Measurements from ENCODE around the gene ZP1. TPM values are rescaled to one million over a fixed set of nuclear protein-coding genes. Genes with fewer than 3 reads are reported as not detected.

ZP1 gene
- total and polyA plus RNA-seq, 2 experiments from 2014 or later = not detected

DNA sequence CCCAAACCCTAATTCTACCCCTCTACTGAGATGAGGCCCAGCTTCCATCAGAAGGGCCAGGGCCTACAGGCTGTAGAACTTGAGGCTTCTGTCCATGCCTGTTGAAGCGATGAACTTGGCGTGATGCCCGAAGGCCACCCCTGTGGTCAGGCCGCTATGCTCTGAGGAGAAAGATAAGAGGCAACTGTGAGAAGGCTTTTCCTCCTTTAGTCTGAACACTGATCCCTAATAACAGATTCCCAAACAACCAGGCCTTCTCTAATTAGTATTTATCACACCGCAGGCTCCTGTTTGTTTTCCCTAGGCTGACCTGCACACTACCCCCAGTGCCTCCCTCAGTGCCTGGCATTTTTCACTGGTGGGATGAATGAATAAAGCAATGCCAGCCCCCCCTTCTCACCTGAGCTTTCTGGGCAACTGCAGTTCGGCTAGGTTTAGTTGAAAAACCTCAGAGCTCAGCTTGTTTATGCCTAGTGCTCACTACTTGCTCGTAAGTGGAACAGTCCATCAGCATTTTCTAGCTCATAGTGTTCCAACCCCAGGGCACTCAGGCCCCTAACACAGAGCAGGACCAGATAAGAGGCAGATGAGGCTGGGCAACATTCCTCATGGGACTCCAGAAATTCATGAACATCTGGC, 23.9 kb downstream of the ZP1 start:
- TF ChIP-seq, protein P1, sequence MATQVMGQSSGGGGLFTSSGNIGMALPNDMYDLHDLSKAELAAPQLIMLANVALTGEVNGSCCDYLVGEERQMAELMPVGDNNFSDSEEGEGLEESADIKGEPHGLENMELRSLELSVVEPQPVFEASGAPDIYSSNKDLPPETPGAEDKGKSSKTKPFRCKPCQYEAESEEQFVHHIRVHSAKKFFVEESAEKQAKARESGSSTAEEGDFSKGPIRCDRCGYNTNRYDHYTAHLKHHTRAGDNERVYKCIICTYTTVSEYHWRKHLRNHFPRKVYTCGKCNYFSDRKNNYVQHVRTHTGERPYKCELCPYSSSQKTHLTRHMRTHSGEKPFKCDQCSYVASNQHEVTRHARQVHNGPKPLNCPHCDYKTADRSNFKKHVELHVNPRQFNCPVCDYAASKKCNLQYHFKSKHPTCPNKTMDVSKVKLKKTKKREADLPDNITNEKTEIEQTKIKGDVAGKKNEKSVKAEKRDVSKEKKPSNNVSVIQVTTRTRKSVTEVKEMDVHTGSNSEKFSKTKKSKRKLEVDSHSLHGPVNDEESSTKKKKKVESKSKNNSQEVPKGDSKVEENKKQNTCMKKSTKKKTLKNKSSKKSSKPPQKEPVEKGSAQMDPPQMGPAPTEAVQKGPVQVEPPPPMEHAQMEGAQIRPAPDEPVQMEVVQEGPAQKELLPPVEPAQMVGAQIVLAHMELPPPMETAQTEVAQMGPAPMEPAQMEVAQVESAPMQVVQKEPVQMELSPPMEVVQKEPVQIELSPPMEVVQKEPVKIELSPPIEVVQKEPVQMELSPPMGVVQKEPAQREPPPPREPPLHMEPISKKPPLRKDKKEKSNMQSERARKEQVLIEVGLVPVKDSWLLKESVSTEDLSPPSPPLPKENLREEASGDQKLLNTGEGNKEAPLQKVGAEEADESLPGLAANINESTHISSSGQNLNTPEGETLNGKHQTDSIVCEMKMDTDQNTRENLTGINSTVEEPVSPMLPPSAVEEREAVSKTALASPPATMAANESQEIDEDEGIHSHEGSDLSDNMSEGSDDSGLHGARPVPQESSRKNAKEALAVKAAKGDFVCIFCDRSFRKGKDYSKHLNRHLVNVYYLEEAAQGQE (IDR thresholded peaks at IDR 0.05; ENCODE audit: unreplicated experiment) = no peak
- TF ChIP-seq, protein P2, sequence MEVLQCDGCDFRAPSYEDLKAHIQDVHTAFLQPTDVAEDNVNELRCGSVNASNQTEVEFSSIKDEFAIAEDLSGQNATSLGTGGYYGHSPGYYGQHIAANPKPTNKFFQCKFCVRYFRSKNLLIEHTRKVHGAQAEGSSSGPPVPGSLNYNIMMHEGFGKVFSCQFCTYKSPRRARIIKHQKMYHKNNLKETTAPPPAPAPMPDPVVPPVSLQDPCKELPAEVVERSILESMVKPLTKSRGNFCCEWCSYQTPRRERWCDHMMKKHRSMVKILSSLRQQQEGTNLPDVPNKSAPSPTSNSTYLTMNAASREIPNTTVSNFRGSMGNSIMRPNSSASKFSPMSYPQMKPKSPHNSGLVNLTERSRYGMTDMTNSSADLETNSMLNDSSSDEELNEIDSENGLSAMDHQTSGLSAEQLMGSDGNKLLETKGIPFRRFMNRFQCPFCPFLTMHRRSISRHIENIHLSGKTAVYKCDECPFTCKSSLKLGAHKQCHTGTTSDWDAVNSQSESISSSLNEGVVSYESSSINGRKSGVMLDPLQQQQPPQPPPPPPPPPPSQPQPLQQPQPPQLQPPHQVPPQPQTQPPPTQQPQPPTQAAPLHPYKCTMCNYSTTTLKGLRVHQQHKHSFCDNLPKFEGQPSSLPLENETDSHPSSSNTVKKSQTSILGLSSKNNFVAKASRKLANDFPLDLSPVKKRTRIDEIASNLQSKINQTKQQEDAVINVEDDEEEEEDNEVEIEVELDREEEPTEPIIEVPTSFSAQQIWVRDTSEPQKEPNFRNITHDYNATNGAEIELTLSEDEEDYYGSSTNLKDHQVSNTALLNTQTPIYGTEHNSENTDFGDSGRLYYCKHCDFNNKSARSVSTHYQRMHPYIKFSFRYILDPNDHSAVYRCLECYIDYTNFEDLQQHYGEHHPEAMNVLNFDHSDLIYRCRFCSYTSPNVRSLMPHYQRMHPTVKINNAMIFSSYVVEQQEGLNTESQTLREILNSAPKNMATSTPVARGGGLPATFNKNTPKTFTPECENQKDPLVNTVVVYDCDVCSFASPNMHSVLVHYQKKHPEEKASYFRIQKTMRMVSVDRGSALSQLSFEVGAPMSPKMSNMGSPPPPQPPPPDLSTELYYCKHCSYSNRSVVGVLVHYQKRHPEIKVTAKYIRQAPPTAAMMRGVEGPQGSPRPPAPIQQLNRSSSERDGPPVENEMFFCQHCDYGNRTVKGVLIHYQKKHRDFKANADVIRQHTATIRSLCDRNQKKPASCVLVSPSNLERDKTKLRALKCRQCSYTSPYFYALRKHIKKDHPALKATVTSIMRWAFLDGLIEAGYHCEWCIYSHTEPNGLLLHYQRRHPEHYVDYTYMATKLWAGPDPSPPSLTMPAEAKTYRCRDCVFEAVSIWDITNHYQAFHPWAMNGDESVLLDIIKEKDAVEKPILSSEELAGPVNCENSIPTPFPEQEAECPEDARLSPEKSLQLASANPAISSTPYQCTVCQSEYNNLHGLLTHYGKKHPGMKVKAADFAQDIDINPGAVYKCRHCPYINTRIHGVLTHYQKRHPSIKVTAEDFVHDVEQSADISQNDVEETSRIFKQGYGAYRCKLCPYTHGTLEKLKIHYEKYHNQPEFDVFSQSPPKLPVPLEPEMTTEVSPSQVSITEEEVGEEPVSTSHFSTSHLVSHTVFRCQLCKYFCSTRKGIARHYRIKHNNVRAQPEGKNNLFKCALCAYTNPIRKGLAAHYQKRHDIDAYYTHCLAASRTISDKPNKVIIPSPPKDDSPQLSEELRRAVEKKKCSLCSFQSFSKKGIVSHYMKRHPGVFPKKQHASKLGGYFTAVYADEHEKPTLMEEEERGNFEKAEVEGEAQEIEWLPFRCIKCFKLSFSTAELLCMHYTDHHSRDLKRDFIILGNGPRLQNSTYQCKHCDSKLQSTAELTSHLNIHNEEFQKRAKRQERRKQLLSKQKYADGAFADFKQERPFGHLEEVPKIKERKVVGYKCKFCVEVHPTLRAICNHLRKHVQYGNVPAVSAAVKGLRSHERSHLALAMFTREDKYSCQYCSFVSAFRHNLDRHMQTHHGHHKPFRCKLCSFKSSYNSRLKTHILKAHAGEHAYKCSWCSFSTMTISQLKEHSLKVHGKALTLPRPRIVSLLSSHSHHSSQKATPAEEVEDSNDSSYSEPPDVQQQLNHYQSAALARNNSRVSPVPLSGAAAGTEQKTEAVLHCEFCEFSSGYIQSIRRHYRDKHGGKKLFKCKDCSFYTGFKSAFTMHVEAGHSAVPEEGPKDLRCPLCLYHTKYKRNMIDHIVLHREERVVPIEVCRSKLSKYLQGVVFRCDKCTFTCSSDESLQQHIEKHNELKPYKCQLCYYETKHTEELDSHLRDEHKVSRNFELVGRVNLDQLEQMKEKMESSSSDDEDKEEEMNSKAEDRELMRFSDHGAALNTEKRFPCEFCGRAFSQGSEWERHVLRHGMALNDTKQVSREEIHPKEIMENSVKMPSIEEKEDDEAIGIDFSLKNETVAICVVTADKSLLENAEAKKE (CRISPR knock-in tag; IDR thresholded peaks at IDR 0.05) = no peak
- TF ChIP-seq POLR2AphosphoS5 (IDR thresholded peaks at IDR 0.05; ENCODE audit: low read depth) = no peak
- no peak for TF ChIP-seq CREB1 (CRISPR knock-in tag; IDR thresholded peaks at IDR 0.05; ENCODE audit: low read depth)
- TF ChIP-seq ZNF114 (CRISPR knock-in tag; IDR thresholded peaks at IDR 0.05) = no peak
- no peak for TF ChIP-seq EZH2phosphoT487 (IDR thresholded peaks at IDR 0.05; ENCODE audit: unreplicated experiment)
- TF ChIP-seq, protein P3, sequence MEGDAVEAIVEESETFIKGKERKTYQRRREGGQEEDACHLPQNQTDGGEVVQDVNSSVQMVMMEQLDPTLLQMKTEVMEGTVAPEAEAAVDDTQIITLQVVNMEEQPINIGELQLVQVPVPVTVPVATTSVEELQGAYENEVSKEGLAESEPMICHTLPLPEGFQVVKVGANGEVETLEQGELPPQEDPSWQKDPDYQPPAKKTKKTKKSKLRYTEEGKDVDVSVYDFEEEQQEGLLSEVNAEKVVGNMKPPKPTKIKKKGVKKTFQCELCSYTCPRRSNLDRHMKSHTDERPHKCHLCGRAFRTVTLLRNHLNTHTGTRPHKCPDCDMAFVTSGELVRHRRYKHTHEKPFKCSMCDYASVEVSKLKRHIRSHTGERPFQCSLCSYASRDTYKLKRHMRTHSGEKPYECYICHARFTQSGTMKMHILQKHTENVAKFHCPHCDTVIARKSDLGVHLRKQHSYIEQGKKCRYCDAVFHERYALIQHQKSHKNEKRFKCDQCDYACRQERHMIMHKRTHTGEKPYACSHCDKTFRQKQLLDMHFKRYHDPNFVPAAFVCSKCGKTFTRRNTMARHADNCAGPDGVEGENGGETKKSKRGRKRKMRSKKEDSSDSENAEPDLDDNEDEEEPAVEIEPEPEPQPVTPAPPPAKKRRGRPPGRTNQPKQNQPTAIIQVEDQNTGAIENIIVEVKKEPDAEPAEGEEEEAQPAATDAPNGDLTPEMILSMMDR (conservative IDR thresholded peaks at IDR 0.05; ENCODE audit: low read depth in 2 of 2) = no peak
- TF ChIP-seq, protein P4, sequence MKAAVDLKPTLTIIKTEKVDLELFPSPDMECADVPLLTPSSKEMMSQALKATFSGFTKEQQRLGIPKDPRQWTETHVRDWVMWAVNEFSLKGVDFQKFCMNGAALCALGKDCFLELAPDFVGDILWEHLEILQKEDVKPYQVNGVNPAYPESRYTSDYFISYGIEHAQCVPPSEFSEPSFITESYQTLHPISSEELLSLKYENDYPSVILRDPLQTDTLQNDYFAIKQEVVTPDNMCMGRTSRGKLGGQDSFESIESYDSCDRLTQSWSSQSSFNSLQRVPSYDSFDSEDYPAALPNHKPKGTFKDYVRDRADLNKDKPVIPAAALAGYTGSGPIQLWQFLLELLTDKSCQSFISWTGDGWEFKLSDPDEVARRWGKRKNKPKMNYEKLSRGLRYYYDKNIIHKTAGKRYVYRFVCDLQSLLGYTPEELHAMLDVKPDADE (IDR thresholded peaks at IDR 0.05) = no peak
- no peak for TF ChIP-seq EZH2 (IDR thresholded peaks at IDR 0.05; ENCODE audit: low read depth, unreplicated experiment)
- no peak for TF ChIP-seq NANOG (IDR thresholded peaks at IDR 0.05; ENCODE audit: borderline replicate concordance)
- ATAC-seq = no peak
- Mint-ChIP-seq H3K27ac (no peak overlapping the region), H3K9me3 (no peaks in the 10 kb centered on the region), H3K4me3 (no peak overlapping the region), H3K27me3 (ENCODE audit: insufficient read depth, low read depth, poor library complexity) (peaks cover 8% of the 10 kb centered on the region), H3K4me1 (no peaks in the 10 kb centered on the region), H3K36me3 (ENCODE audit: low read depth) (peaks cover 41% of the 10 kb centered on the region)
- H3K36me3 ChIP-seq (ENCODE audit: insufficient read depth) = peaks cover 24% of the 10 kb centered on the region
- H3F3A ChIP-seq (replicated peaks; ENCODE audit: low read depth) = no peaks in the 10 kb centered on the region
- no peak overlapping the region for H3K4me2 ChIP-seq
- no peak for DNase-seq (ENCODE audit: low spot score)
- H3K4me3 ChIP-seq = no peak overlapping the region
- no peak overlapping the region for H2AFZ ChIP-seq
- H3K79me2 ChIP-seq (replicated peaks; ENCODE audit: insufficient read depth) = no peaks in the 10 kb centered on the region
- H4K20me1 ChIP-seq (replicated peaks; ENCODE audit: insufficient read depth) = peaks cover 2% of the 10 kb centered on the region; the same call in 1 of the 2 replicates
- no peaks in the 10 kb centered on the region for H3K27me3 ChIP-seq (ENCODE audit: insufficient read depth)
- H3K9me2 ChIP-seq (ENCODE audit: insufficient read depth) = no peaks in the 10 kb centered on the region
- no peak overlapping the region for H3K27ac ChIP-seq (ENCODE audit: low read depth)
- no peaks in the 10 kb centered on the region for H3K4me1 ChIP-seq (ENCODE audit: insufficient read depth)

All from GM23338 (cell line).